ENCODE results near the gene FAXDC2.

DNA sequence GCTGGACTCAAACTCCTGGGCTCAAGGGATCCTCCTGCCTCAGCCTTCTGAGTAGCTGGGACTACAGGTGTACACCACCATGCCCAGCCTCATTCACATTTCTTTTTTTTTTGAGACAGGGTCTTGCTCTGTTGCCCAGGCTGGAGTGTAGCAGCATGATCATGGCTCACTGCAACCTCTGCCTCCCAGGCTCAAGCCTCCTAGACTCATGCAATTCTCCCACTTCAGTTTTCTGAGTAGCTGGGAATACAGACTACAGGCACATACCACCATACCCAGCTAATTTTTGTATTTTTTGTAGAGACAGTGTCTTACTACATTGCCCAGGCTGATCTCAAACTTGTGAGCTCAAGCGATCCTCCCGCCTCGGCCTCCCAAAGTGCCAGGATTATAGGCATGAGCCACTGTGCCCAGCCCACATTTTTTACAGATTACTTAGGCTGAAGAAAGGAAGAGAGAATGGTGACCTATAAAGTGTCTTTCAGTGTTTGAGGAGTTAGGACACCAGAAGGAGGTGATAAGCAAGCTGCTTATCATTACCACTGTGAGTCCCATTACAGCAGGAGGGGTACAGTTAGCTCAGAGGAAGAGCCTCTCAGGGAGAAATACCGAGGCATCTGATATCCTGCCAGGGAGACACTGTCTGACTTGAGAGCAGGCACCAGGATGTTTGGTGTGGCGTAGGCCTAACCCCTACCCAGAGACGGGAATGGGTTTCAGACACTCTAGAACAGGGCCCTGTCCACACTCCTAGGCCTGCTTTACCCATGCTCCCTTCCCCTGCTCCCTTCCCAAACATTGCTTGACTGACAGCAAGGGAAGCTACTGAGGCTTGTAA lies 9.7 kb downstream of the FAXDC2 start:
- TF ChIP-seq, protein P1, sequence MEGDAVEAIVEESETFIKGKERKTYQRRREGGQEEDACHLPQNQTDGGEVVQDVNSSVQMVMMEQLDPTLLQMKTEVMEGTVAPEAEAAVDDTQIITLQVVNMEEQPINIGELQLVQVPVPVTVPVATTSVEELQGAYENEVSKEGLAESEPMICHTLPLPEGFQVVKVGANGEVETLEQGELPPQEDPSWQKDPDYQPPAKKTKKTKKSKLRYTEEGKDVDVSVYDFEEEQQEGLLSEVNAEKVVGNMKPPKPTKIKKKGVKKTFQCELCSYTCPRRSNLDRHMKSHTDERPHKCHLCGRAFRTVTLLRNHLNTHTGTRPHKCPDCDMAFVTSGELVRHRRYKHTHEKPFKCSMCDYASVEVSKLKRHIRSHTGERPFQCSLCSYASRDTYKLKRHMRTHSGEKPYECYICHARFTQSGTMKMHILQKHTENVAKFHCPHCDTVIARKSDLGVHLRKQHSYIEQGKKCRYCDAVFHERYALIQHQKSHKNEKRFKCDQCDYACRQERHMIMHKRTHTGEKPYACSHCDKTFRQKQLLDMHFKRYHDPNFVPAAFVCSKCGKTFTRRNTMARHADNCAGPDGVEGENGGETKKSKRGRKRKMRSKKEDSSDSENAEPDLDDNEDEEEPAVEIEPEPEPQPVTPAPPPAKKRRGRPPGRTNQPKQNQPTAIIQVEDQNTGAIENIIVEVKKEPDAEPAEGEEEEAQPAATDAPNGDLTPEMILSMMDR (IDR thresholded peaks at IDR 0.05; ENCODE audit: low read depth, low read length, poor library complexity, severe bottlenecking): no peak
- no peak for TF ChIP-seq EZH2phosphoT487 (IDR thresholded peaks at IDR 0.05; ENCODE audit: borderline replicate concordance, low read length)
